ENCODE results near the gene SORL1-AS1.
A peak's percentile ranks its signal among the peaks of the same experiment; 100 is the strongest.
"Not testable (repeated sequence)": the region's sequence is repeated elsewhere in the genome, so short reads cannot be mapped to it uniquely, and the experiment has no call there.

The SORL1-AS1 gene

DNA sequence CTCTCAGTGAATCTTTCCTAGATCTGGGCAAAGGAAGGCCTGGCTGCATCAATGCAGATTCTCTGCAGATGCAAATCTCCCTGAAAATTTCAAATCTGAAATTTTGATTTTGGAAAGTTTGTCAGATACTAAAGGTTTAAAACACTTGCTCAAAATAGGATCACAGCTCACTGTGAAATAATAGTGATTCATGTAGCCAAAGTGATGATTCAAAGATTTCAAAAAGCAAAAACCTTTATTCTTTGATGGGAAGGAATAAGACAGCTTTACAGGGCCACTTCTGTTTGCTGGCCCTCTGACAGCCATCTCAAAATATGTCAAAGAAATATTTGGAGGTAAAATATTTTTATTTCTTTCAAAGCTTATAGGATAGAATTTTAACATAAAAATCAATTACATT is 41.4 kb downstream of the SORL1-AS1 start:
- H3K4me1 Mint-ChIP-seq (ENCODE audit: low read depth in 2 of 2); H3K9me3 Mint-ChIP-seq; ATAC-seq (replicated peaks); H3K27me3 Mint-ChIP-seq; H3K27ac Mint-ChIP-seq; H3K4me3 Mint-ChIP-seq; H3K36me3 Mint-ChIP-seq (ENCODE audit: insufficient read depth); DNase-seq: not testable (repeated sequence)

DNA sequence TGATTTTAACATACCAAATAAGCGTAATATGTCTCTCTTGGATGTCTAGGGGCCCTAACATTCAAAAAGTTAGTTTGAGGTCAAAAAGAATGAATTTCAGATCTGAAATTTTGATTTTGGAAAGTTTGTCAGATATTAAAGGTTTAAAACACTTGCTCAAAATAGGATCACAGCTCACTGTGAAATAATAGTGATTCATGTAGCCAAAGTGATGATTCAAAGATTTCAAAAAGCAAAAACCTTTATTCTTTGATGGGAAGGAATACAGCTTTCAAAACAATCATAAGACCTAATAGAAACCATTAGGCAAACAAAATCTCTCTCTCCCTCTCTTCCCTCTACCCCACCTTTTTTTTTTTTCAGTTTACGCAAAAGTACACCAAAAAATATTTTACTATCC is 42.7 kb downstream of the SORL1-AS1 start:
- not testable (repeated sequence) for H3K4me1 Mint-ChIP-seq (ENCODE audit: low read depth in 2 of 2); H3K9me3 Mint-ChIP-seq; ATAC-seq (replicated peaks); H3K4me3 Mint-ChIP-seq; DNase-seq; H3K36me3 Mint-ChIP-seq (ENCODE audit: insufficient read depth); H3K27ac Mint-ChIP-seq; H3K27me3 Mint-ChIP-seq

DNA sequence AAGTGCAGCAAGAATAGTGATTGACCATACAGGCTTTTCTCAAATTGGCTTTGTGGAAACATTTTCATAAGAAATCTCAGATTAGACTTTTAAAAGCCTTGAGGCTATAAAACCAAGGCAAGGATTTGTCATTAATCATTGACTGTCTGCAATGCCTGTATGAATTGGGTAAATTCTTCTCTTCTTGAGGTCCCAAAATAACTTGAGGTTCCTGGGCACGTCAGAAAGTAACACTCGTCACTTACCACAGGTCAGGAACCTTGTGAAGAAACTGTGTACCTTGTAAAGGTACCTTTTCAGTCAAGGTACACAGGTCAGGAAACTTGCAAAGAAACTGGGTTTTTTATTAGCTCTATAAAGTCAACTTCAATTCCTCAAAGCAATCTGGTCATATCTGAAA is 43.9 kb downstream of the SORL1-AS1 start:
- ATAC-seq (replicated peaks) = no peak
- no peak for DNase-seq
- H3K4me1 Mint-ChIP-seq (ENCODE audit: low read depth in 2 of 2) = no peaks in the 10 kb centered on the region
- H3K9me3 Mint-ChIP-seq = no peaks in the 10 kb centered on the region
- no peak overlapping the region for H3K27ac Mint-ChIP-seq
- no peaks in the 10 kb centered on the region for H3K36me3 Mint-ChIP-seq (ENCODE audit: insufficient read depth)
- no peak overlapping the region for H3K4me3 Mint-ChIP-seq
- no peaks in the 10 kb centered on the region for H3K27me3 Mint-ChIP-seq

DNA sequence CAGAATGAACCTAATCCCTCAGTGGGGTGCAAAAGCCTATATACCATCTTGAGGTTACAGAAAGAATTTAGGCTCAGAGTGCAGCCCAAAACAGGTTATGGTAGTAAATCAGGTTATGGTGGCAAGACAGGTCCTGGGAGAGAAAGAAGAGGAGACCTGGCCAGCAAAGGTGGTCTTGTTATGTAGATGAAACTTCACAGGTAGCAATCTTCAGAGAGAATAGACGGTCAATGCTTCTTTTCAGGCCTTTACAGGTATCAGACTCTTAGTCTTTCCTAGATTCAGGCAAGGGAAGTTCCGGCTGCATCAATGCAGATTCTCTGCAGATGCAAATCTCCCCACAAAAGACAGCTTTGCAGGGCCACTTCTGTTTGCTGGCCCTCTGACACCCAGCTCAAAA is 46.5 kb downstream of the SORL1-AS1 start:
- no peak for ATAC-seq (replicated peaks)
- no peaks in the 10 kb centered on the region for H3K36me3 Mint-ChIP-seq (ENCODE audit: insufficient read depth)
- H3K27me3 Mint-ChIP-seq = no peaks in the 10 kb centered on the region
- H3K4me3 Mint-ChIP-seq = no peak overlapping the region
- no peaks in the 10 kb centered on the region for H3K9me3 Mint-ChIP-seq
- H3K27ac Mint-ChIP-seq = no peak overlapping the region
- DNase-seq = no peak
- no peaks in the 10 kb centered on the region for H3K4me1 Mint-ChIP-seq (ENCODE audit: low read depth in 2 of 2)

DNA sequence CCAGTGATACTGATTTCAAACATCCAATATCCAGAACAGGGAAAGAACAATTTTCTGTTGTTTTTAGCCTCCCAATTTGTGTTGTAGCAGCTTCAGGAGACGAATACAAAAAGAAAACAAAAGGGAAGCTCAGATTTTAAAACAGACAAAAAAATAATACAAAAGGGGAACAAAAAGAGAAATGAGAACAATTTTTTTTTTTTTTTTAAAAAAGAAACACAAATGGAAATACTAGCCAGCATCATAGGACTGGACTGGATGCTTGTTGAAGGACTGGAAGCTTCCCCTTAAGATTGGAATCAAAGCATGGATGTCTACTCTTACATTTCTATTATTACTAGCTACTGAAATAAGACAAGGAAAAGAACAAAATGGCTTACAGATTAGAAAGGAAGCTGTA is 47.1 kb downstream of the SORL1-AS1 start:
- H3K36me3 Mint-ChIP-seq (ENCODE audit: insufficient read depth) = no peaks in the 10 kb centered on the region
- no peaks in the 10 kb centered on the region for H3K4me1 Mint-ChIP-seq (ENCODE audit: low read depth in 2 of 2)
- H3K4me3 Mint-ChIP-seq = no peak overlapping the region
- ATAC-seq (replicated peaks) (no peak), DNase-seq (no peak)
- H3K27me3 Mint-ChIP-seq = no peaks in the 10 kb centered on the region
- no peaks in the 10 kb centered on the region for H3K9me3 Mint-ChIP-seq
- no peak overlapping the region for H3K27ac Mint-ChIP-seq

DNA sequence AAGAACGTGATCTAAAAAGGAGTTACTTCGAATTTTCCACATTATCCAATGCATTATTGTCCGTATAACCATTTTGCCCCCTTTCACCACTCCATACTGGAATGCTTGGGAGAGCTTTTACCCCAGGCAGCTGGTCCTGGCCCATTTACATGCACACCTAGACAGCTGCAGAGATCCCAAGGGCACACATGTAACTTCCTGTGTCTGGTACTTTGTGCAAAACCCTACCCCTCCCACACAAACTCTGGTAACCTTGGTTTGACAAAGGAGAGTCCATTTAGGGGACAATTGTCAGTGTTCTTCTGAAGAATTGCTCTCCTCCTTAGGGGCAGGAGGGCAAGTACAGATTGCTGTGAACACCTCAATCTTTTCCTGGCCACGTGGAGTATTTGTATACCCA is 58.0 kb downstream of the SORL1-AS1 start:
- peaks cover 0 to 4% of the 10 kb centered on the region in 2 donors for H3K27me3 Mint-ChIP-seq

GRCh38 chr11:121393855-121394254 is 58.9 kb downstream of the SORL1-AS1 start:
- DNase-seq (no peak), ATAC-seq (replicated peaks) (no peak)
- peaks cover 0 to 3% of the 10 kb centered on the region in 2 donors for H3K4me1 Mint-ChIP-seq (ENCODE audit: low read depth in 2 of 2)
- H3K4me3 Mint-ChIP-seq = no peak overlapping the region
- no peaks in the 10 kb centered on the region for H3K36me3 Mint-ChIP-seq (ENCODE audit: insufficient read depth)
- peak overlapping the region in 1 of 2 donors; percentile 13 for H3K27ac Mint-ChIP-seq
- peaks cover 0 to 7% of the 10 kb centered on the region in 2 donors for H3K27me3 Mint-ChIP-seq
- H3K9me3 Mint-ChIP-seq = no peaks in the 10 kb centered on the region

More for the DNA sequence above, 58.0 kb downstream of the SORL1-AS1 start:
- no peaks in the 10 kb centered on the region for H3K36me3 Mint-ChIP-seq (ENCODE audit: insufficient read depth)
- no peaks in the 10 kb centered on the region for H3K9me3 Mint-ChIP-seq
- H3K4me1 Mint-ChIP-seq (ENCODE audit: low read depth in 2 of 2) = peaks cover 0 to 3% of the 10 kb centered on the region in 2 donors
- DNase-seq = no peak
- H3K4me3 Mint-ChIP-seq = no peak overlapping the region
- no peak for ATAC-seq (replicated peaks)
- no peak overlapping the region for H3K27ac Mint-ChIP-seq

- ATAC-seq (replicated peaks) (no peak), DNase-seq (no peak)
- Mint-ChIP-seq H3K4me1 (ENCODE audit: low read depth in 2 of 2) (peaks cover 0 to 3% of the 10 kb centered on the region in 2 donors), H3K9me3 (no peaks in the 10 kb centered on the region), H3K36me3 (ENCODE audit: insufficient read depth) (no peaks in the 10 kb centered on the region), H3K27ac (no peak overlapping the region), H3K4me3 (no peak overlapping the region), H3K27me3 (peaks cover 0 to 7% of the 10 kb centered on the region in 2 donors)
Measured at GRCh38 chr11:121391914-121392313, 60.9 kb downstream of the SORL1-AS1 start.

GRCh38 chr11:121389651-121390050 is 63.1 kb downstream of the SORL1-AS1 start:
- Mint-ChIP-seq H3K36me3 (ENCODE audit: insufficient read depth) (no peaks in the 10 kb centered on the region), H3K27ac (no peak overlapping the region), H3K27me3 (peaks cover 0 to 7% of the 10 kb centered on the region in 2 donors), H3K9me3 (no peaks in the 10 kb centered on the region), H3K4me1 (ENCODE audit: low read depth in 2 of 2) (peaks cover 0 to 3% of the 10 kb centered on the region in 2 donors), H3K4me3 (no peak overlapping the region)
- no peak for DNase-seq
- no peak for ATAC-seq (replicated peaks)

Data from effector memory CD8-positive, alpha-beta T cell (primary cell).